GM23338 (cell line): ENCODE results near the gene RNF166.

ENCODE experiments used
- EZH2 ChIP-seq: fragments of 200-600 bp; sonication (generic); IDR thresholded peaks from one replicate; pipeline ENCODE4 v1.8.0; 2017; ENCODE audit warnings: antibody characterized with exemption, mild to moderate bottlenecking, low read depth; ENCODE audit not compliant: unreplicated experiment
- EZH2phosphoT487 ChIP-seq: fragments of 200-600 bp; sonication (generic); IDR thresholded peaks from one replicate; pipeline ENCODE4 v1.8.1; 2018; ENCODE audit warnings: antibody characterized with exemption; ENCODE audit not compliant: unreplicated experiment
- JUNB ChIP-seq: IDR thresholded peaks from one replicate; pipeline ENCODE4 v1.6.1; 2016; ENCODE audit warnings: antibody characterized with exemption; ENCODE audit not compliant: unreplicated experiment
- POLR2AphosphoS5 ChIP-seq: IDR thresholded peaks from 2 replicates; pipeline ENCODE4 v1.6.1; 2016; ENCODE audit warnings: antibody characterized with exemption, low read depth
- ZNF462 ChIP-seq: fragments of 250-450 bp; sonication (Bioruptor Pico); IDR thresholded peaks from 2 replicates; pipeline ENCODE4 v1.5.0; 2020; ENCODE audit warnings: mild to moderate bottlenecking, moderate library complexity
- TF ChIP-seq, protein P1 (sequence below), 2 experiments: fragments of 200-600 bp in 1 of 2; sonication (generic) in 1 of 2; conservative IDR thresholded peaks; 2 replicates each; pipeline versions ENCODE4 v1.5.1 to v1.6.1; 2016 to 2017; ENCODE audit warnings: antibody characterized with exemption in 2 of 2, low read depth in 2 of 2, mild to moderate bottlenecking in 2 of 2, moderate library complexity in 1 of 2
- TF ChIP-seq, protein P2 (sequence below): IDR thresholded peaks from 2 replicates; pipeline ENCODE4 v1.6.1; 2016; ENCODE audit warnings: antibody characterized with exemption
- TF ChIP-seq, protein P3 (sequence below): IDR thresholded peaks from one replicate; pipeline ENCODE4 v1.6.1; 2018; ENCODE audit warnings: antibody characterized with exemption; ENCODE audit not compliant: unreplicated experiment

- TF ChIP-seq, protein P1, sequence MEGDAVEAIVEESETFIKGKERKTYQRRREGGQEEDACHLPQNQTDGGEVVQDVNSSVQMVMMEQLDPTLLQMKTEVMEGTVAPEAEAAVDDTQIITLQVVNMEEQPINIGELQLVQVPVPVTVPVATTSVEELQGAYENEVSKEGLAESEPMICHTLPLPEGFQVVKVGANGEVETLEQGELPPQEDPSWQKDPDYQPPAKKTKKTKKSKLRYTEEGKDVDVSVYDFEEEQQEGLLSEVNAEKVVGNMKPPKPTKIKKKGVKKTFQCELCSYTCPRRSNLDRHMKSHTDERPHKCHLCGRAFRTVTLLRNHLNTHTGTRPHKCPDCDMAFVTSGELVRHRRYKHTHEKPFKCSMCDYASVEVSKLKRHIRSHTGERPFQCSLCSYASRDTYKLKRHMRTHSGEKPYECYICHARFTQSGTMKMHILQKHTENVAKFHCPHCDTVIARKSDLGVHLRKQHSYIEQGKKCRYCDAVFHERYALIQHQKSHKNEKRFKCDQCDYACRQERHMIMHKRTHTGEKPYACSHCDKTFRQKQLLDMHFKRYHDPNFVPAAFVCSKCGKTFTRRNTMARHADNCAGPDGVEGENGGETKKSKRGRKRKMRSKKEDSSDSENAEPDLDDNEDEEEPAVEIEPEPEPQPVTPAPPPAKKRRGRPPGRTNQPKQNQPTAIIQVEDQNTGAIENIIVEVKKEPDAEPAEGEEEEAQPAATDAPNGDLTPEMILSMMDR (conservative IDR thresholded peaks at IDR 0.05; ENCODE audit: low read depth in 2 of 2), result no peak
- TF ChIP-seq EZH2 (no peak), POLR2AphosphoS5 (no peak), EZH2phosphoT487 (no peak), JUNB (no peak), ZNF462 (no peak)
- TF ChIP-seq, protein P2, sequence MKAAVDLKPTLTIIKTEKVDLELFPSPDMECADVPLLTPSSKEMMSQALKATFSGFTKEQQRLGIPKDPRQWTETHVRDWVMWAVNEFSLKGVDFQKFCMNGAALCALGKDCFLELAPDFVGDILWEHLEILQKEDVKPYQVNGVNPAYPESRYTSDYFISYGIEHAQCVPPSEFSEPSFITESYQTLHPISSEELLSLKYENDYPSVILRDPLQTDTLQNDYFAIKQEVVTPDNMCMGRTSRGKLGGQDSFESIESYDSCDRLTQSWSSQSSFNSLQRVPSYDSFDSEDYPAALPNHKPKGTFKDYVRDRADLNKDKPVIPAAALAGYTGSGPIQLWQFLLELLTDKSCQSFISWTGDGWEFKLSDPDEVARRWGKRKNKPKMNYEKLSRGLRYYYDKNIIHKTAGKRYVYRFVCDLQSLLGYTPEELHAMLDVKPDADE, result no peak
- TF ChIP-seq, protein P3, sequence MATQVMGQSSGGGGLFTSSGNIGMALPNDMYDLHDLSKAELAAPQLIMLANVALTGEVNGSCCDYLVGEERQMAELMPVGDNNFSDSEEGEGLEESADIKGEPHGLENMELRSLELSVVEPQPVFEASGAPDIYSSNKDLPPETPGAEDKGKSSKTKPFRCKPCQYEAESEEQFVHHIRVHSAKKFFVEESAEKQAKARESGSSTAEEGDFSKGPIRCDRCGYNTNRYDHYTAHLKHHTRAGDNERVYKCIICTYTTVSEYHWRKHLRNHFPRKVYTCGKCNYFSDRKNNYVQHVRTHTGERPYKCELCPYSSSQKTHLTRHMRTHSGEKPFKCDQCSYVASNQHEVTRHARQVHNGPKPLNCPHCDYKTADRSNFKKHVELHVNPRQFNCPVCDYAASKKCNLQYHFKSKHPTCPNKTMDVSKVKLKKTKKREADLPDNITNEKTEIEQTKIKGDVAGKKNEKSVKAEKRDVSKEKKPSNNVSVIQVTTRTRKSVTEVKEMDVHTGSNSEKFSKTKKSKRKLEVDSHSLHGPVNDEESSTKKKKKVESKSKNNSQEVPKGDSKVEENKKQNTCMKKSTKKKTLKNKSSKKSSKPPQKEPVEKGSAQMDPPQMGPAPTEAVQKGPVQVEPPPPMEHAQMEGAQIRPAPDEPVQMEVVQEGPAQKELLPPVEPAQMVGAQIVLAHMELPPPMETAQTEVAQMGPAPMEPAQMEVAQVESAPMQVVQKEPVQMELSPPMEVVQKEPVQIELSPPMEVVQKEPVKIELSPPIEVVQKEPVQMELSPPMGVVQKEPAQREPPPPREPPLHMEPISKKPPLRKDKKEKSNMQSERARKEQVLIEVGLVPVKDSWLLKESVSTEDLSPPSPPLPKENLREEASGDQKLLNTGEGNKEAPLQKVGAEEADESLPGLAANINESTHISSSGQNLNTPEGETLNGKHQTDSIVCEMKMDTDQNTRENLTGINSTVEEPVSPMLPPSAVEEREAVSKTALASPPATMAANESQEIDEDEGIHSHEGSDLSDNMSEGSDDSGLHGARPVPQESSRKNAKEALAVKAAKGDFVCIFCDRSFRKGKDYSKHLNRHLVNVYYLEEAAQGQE, result no peak
Measured at GRCh38 chr16:88702371-88703210, 3.6 kb downstream of the RNF166 start.
